HFF-Myc (cell line): ENCODE data around the gene LTO1.

Experiments
- DNase-seq: peaks from one replicate; pipeline ENCODE4 v3.0.0-alpha.2; 2011; ENCODE audit warnings: low read depth; ENCODE audit errors: extremely low read depth
- H3K4me3 ChIP-seq: replicated peaks from 2 replicates; pipeline ENCODE4 v1.5.1; 2011; ENCODE audit warnings: low read depth, mild to moderate bottlenecking, control low read depth, low read length
- TF ChIP-seq, protein P1 (sequence below): IDR thresholded peaks from 2 replicates; pipeline ENCODE4 v1.5.1; 2012; ENCODE audit warnings: mild to moderate bottlenecking, low read depth, low read length, control low read depth; ENCODE audit errors: missing control alignments

The LTO1 gene

DNA sequence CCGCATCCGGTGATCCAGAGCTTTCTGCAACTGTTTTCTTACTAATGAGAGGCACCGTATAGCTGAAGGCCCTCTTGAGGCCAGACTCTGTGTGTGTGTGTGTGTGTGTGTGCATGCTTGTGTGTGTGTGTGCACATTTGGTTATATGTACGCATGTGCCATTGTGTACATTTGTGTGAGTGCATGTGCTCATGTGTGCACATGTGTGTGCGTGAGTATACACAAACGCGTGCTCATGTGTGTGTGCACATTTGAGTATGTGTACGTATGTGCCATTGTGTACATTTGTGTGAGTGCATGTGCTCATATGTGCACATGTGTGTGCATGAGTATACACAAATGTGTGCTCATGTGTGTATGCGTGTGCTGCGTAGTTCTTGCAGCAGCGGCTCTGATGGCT is 40.9 kb upstream of the LTO1 start:
- no peak for DNase-seq
- H3K4me3 ChIP-seq = no peak overlapping the region
- TF ChIP-seq, protein P1, sequence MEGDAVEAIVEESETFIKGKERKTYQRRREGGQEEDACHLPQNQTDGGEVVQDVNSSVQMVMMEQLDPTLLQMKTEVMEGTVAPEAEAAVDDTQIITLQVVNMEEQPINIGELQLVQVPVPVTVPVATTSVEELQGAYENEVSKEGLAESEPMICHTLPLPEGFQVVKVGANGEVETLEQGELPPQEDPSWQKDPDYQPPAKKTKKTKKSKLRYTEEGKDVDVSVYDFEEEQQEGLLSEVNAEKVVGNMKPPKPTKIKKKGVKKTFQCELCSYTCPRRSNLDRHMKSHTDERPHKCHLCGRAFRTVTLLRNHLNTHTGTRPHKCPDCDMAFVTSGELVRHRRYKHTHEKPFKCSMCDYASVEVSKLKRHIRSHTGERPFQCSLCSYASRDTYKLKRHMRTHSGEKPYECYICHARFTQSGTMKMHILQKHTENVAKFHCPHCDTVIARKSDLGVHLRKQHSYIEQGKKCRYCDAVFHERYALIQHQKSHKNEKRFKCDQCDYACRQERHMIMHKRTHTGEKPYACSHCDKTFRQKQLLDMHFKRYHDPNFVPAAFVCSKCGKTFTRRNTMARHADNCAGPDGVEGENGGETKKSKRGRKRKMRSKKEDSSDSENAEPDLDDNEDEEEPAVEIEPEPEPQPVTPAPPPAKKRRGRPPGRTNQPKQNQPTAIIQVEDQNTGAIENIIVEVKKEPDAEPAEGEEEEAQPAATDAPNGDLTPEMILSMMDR = no peak

DNA sequence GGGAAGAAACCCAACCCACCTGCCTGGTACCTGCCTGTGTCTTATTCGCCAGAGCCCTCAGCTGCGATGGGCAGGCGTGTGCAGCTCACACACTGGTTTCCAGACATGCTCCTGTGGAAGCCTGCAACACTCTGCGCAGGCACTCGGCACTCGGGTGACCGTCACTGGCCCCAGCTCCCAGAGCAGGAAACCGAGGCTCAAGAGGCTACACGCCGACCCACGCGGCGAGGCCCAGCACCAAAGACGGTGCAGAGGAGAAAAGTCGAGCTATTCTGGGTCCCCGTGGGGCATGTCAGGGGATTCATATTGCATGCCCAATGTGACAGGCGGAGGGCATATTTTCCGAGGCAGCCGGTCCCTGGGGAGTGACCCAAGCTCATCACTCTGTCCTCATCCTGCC is 40.3 kb upstream of the LTO1 start:
- TF ChIP-seq, protein P1 = no peak
- no peak for DNase-seq
- H3K4me3 ChIP-seq = no peak overlapping the region

DNA sequence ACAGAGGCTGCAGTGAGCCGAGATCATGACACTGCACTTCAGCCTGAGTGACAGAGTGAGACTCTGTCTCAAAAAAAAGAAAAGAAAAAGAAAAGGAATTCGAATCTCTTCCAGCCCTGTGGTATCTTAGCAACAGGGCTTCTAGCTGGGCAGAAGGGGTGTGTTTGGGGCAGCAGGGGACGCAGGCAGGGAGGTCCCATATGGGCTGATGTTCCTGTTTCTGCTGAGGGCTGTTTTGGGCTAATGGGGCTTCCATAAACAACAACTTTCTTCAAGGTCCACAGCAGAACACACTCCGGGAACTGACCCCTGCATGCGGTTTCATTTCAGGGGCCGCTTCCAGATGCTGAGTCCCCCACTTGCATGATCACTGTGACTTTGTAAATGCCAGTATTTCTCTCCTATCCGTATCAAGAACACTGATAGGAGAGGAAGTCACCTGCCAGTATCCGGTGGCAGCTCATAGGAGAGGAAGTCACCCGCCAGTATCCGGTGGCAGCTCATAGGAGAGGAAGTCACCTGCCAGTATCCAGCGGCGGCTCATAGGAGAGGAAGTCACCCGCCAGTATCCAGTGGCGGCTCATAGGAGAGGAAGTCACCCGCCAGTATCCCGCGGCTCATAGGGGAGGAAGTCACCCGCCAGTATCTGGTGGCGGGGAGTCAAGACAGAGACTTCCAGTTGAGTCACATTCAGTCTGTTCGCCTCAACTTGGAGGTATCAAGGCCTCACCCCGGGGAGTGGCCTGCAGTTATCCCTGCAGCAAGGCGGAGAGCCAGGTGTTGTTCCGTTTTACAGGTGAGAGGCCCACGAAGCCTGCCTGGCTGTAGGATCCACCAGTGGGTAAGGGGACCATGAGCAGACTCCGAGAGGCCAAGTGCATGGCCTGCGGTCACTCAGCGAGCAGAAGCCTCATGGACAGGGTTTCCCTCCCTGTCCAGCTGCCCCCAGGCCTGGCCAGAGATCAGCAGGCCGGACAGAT is 37.0 kb upstream of the LTO1 start:
- DNase-seq = no peak
- TF ChIP-seq, protein P1 = no peak
- no peak overlapping the region for H3K4me3 ChIP-seq

DNA sequence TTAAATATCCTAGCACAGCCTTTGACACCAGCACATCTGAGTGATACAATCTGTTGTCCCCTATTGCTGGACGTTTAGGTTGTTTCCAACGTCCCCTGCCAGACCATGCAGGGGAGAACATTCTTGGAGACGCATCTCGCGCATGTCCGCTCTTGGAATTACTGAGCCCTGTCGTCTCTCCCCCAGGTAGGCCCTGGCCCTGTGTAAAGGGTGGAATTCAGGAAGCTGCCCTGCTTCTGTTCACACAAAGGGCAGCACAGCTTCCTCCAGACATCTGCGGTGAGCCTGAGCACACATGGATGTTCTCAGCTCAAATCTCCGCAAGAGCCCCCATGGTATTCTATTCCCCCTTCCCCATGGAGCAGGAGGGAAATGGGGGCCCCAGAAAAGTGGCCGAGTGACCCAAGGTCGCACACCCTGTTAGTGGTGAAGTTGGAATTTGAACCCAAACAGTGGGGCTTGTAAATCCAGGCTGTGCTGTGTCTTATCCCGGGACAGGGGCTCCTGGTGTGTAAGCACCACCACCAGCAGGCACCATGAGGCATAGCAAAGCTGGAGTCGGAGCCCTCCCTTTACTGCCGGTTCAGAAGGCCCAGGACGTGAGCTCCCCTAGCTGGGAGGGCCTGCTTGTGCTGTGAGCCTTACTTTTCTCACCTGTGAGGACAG is 33.7 kb upstream of the LTO1 start:
- H3K4me3 ChIP-seq = no peak overlapping the region
- no peak for DNase-seq
- TF ChIP-seq, protein P1 = no peak

GRCh38 chr11:69707176-69707575 is 32.0 kb upstream of the LTO1 start:
- no peak for DNase-seq
- TF ChIP-seq, protein P1 = no peak
- no peak overlapping the region for H3K4me3 ChIP-seq

DNA sequence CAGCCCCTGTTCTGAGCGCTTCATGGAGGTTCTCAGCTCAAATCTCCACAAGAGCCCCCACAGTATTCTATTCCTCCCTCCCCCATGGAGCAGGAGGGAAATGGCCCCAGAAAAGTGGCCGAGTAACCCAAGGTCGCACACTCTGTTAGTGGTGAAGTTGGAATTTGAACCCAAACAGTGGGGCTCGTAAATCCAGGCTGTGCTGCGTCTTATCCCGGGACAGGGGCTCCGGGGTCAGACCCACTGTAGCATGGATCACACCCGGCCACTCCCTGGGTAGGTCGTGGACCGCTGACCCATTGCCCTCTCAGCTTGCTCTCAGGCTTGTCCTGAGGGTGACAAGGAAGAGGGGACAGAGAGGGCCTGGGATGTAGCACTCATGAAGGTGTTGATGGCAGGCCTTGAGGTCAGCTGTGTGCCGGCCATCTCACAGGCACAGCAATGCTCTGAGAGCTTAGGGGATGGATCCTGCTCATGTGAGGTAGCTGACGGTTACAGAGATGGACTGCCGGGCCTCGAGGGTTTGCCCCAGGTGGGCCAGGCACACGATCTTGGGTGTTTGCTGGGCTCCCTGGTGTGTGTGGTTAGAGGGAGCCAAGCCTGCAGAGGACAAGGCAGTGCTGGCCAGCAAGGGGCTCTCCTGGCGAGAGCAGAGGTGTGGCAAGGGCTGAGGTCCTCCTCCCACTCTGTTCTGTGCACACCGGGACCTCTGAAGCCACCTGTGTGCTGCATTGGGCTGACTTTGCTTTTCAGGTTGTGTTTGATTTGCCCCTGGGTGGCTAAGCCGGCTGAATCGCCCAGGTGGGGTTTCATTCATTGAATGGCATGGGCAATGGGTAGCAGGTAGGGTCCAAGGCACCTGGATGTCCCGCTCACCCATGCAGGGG is 31.0 kb upstream of the LTO1 start:
- TF ChIP-seq, protein P1 = no peak
- no peak overlapping the region for H3K4me3 ChIP-seq
- no peak for DNase-seq
